K562 (cell line): ENCODE measurements around the gene RASAL3. TPM values are rescaled to one million over a fixed set of nuclear protein-coding genes. Genes with fewer than 3 reads are reported as not detected.

ENCODE experiments used
- ATAC-seq: fragments of 200-7000 bp; cut with Tn5 transposase; 3 replicates; pipeline ENCODE4 v1.9.1; 2020; ENCODE audit warnings: moderate library complexity
- BruUV-seq: library from RNA; stranded (reverse); fragments of 400-500 nt; replicated peaks from 2 replicates; lab custom pipeline; 2021; lab: Mats Ljungman, UMichigan
- CTCF ChIA-PET: fragments of 300-600 bp; formaldehyde crosslinking; extraction: SDS; loops from one replicate; lab custom pipeline; 2021; ENCODE audit warnings: low intra/inter-chr PET ratio; lab: Yijun Ruan, JAX
- POLR2A ChIA-PET: fragments of 300-600, 350-650 bp; sonication (Branson Sonifier 250); formaldehyde crosslinking; extraction: SDS; loops from one replicate; lab custom pipeline; 2021; ENCODE audit warnings: antibody characterized with exemption, inconsistent platforms; lab: Yijun Ruan, JAX
- DNase-seq, 4 experiments: peaks; one replicate each; pipeline versions ENCODE4 v3.0.0 to v3.0.0-alpha.2; 2011 to 2018; ENCODE audit warnings: low spot score in 3 of 4, mixed read lengths in 3 of 4; ENCODE audit errors: extremely low read depth in 1 of 4
- FAIRE-seq: peaks from 2 replicates; lab custom pipeline; 2011; peaks lifted over from hg19 to GRCh38; lab: Jason Lieb, UNC
- H2AFZ ChIP-seq: 2 replicates; pipeline ENCODE4 v1.6.0; 2011; ENCODE audit warnings: low read depth, low read length, control low read depth, inconsistent platforms
- H3K27ac ChIP-seq: fragments of 200-600 bp; 3 replicates; pipeline ENCODE4 v1.8.0; 2011; ENCODE audit warnings: low read depth, mild to moderate bottlenecking, control low read depth, inconsistent platforms, low read length, moderate library complexity, mixed read lengths; ENCODE audit errors: extremely low read depth
- H3K27me3 ChIP-seq, 2 experiments: fragments of 300-600 bp in 1 of 2; 2 replicates in 1 of 2; 3 replicates in 1 of 2; pipeline versions ENCODE4 v1.6.0 to v1.8.0; 2011; ENCODE audit warnings: inconsistent platforms in 2 of 2, low read length in 2 of 2, mild to moderate bottlenecking in 1 of 2, mixed read lengths in 1 of 2, moderate library complexity in 1 of 2; ENCODE audit not compliant: control insufficient read depth in 2 of 2, insufficient read depth in 2 of 2
- H3K36me3 ChIP-seq: fragments of 300-600 bp; 3 replicates; pipeline ENCODE4 v1.8.0; 2011; ENCODE audit warnings: mild to moderate bottlenecking, low read length, inconsistent platforms; ENCODE audit not compliant: control insufficient read depth, insufficient read depth
- H3K4me1 ChIP-seq, 2 experiments: fragments of 200-600 bp in 1 of 2; replicated peaks in 1 of 2; 2 replicates in 1 of 2; 3 replicates in 1 of 2; pipeline versions ENCODE4 v1.5.1 to v1.8.0; 2011; ENCODE audit warnings: inconsistent platforms in 2 of 2, low read length in 2 of 2, mild to moderate bottlenecking in 1 of 2, mixed read lengths in 1 of 2, moderate library complexity in 1 of 2; ENCODE audit not compliant: control insufficient read depth in 2 of 2, insufficient read depth in 2 of 2
- H3K4me2 ChIP-seq: 2 replicates; pipeline ENCODE4 v1.6.1; 2011; ENCODE audit warnings: low read length, control low read depth, inconsistent platforms, mixed read lengths; ENCODE audit not compliant: insufficient read depth
- H3K4me3 ChIP-seq: fragments of 200-600 bp; sonication (generic), shearing (Covaris generic); 2 replicates; pipeline ENCODE4 v1.5.1; 2016; ENCODE audit warnings: control low read depth, inconsistent platforms
- H3K79me2 ChIP-seq: fragments of 200-600 bp; 3 replicates; pipeline ENCODE4 v1.8.0; 2011; ENCODE audit warnings: low read length, inconsistent platforms; ENCODE audit not compliant: control insufficient read depth, insufficient read depth
- H3K9ac ChIP-seq, 2 experiments: 2 replicates each; pipeline versions ENCODE4 v1.6.0 to v1.6.1; 2011; ENCODE audit warnings: low read depth in 2 of 2, low read length in 2 of 2, control low read depth in 1 of 2, inconsistent platforms in 1 of 2, mild to moderate bottlenecking in 1 of 2, mixed read lengths in 1 of 2; ENCODE audit not compliant: insufficient read depth in 1 of 2
- H3K9me1 ChIP-seq: one replicate; pipeline ENCODE4 v1.6.0; 2011; ENCODE audit warnings: inconsistent platforms, mild to moderate bottlenecking, low read length, moderate library complexity; ENCODE audit not compliant: control insufficient read depth, insufficient read depth
- H3K9me3 ChIP-seq: replicated peaks from 2 replicates; pipeline ENCODE4 v1.5.1; 2011; ENCODE audit warnings: low read depth, low read length, inconsistent platforms; ENCODE audit not compliant: control insufficient read depth, insufficient read depth
- H4K20me1 ChIP-seq: replicated peaks from 2 replicates; pipeline ENCODE4 v1.6.1; 2011; ENCODE audit warnings: low read length, inconsistent platforms, mixed read lengths; ENCODE audit not compliant: control insufficient read depth, insufficient read depth
- BRF1 ChIP-seq: IDR thresholded peaks from 3 replicates; pipeline ENCODE4 v1.6.1; 2011; ENCODE audit warnings: borderline replicate concordance, mild to moderate bottlenecking; ENCODE audit not compliant: insufficient read length; ENCODE audit errors: extremely low read depth
- HDAC2 ChIP-seq: fragments of 450-650 bp; IDR thresholded peaks from 2 replicates; pipeline ENCODE4 v1.6.1; 2016; ENCODE audit warnings: mild to moderate bottlenecking
- NFE2 ChIP-seq: IDR thresholded peaks from 2 replicates; pipeline ENCODE4 v1.6.1; 2014; ENCODE audit warnings: antibody characterized with exemption, low read depth
- PPARD ChIP-seq: fragments of 250-450 bp; sonication (Bioruptor Pico); IDR thresholded peaks from 2 replicates; pipeline ENCODE4 v1.8.0; 2022; ENCODE audit warnings: inconsistent platforms, mild to moderate bottlenecking, moderate library complexity
- SETDB1 ChIP-seq: IDR thresholded peaks from one replicate; pipeline ENCODE4 v1.6.1; 2012; ENCODE audit warnings: low read length, control low read depth, inconsistent platforms
- SMARCA5 ChIP-seq: fragments of 450-650 bp; IDR thresholded peaks from 2 replicates; pipeline ENCODE4 v1.6.1; 2016
- SOX6 ChIP-seq: fragments of 450-650 bp; IDR thresholded peaks from 2 replicates; pipeline ENCODE4 v1.6.1; 2014; ENCODE audit warnings: mild to moderate bottlenecking
- ZNF124 ChIP-seq: sonication (generic); formaldehyde crosslinking; IDR thresholded peaks from 2 replicates; pipeline ENCODE4 v1.8.1; 2022; ENCODE audit warnings: missing genetic modification reagents
- ZNF133 ChIP-seq: fragments of 250-450 bp; sonication (Bioruptor Pico); IDR thresholded peaks from 2 replicates; pipeline ENCODE4 v1.4.0; 2020; ENCODE audit warnings: mild to moderate bottlenecking
- WGBS: fragments of 100-300 bp; shearing (Covaris generic); methylation state at CpG from one replicate; pipeline ENCODE4 v1.1.6; 2016; ENCODE audit warnings: low coverage, mixed read lengths; ENCODE audit not compliant: insufficient coverage; ENCODE audit errors: missing lambda C conversion rate; 5-methylcytosine and 5-hydroxymethylcytosine counted together
- in situ Hi-C: fragments of 300-500 bp; cut with MboI; formaldehyde crosslinking; loops from 4 replicates; pipeline ENCODE4 v1.15.0; 2018; ENCODE audit warnings: inconsistent platforms, mixed read lengths
- intact Hi-C: fragments of 100-400 bp; cut with micrococcal nuclease; formaldehyde crosslinking; loops from 2 replicates; pipeline ENCODE4 v1.14.2; 2022
- polyA plus RNA-seq, 8 experiments: library from polyadenylated mRNA; depleted of rRNA in 4 of 8; stranded (reverse) in 5 of 8; unstranded in 3 of 8; fragments of >200 nt; fragmentation: Nextera tagmentation in 2 of 8; fragmentation: Illumina TruSeq in 1 of 8; extraction: Ambion mirVana in 2 of 8; extraction: Trizol in 1 of 8; gene quantifications; 2 replicates each; pipeline versions ENCODE4 v1.2.1 to v1.2.3, GENCODE V29; 2011 to 2014; ENCODE audit warnings: inconsistent platforms in 1 of 8, missing spikeins in 1 of 8
- total RNA-seq, 7 experiments: library from RNA; depleted of rRNA in 6 of 7; stranded (reverse); fragments of >200 nt in 6 of 7; fragmentation: Illumina TruSeq in 2 of 7; extraction: Trizol in 2 of 7; gene quantifications; 2 replicates each; pipeline versions ENCODE4 v1.2.1 to v1.2.3, GENCODE V29; 2011 to 2021; ENCODE audit warnings: low replicate concordance in 1 of 7
- TF ChIP-seq, protein P1 (sequence below): sonication (generic); formaldehyde crosslinking; IDR thresholded peaks from 2 replicates; pipeline ENCODE4 v1.8.0; 2022; ENCODE audit warnings: mild to moderate bottlenecking, missing genetic modification reagents

The RASAL3 gene
- total and polyA plus RNA-seq, 9 of the 15 experiments (the other 6 are each of a cell fraction or from before 2014, with no cell fraction given): 0.07 to 0.44 TPM; not detected in 7

DNA sequence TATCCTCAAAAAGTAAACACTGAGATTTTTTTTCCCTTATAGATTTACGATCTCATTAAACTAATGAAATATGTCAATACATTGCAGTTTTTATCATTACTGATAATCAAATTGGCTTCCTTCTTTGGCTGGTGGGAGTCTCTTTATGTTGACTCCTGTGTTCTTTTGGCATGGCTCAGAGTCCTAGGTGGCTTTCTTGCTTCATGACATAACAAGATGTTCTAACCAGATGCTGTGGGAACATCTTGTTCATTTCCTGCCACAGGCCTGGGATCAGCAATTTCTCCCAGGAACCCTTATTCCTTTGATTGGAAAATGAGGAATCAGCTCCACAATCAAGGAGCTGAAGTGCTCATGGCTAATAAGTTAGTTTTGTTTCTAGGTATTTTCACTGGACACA is 30.8 kb upstream of the RASAL3 start:
- 0% methylated on average over 1 of the region's 1 CpG for WGBS
- Histone ChIP-seq H3K9me3 (no peaks in the 10 kb centered on the region), H3K4me1 (no peaks in the 10 kb centered on the region), H4K20me1 (no peaks in the 10 kb centered on the region), H3K9ac (no peak overlapping the region), H3K4me2 (no peak overlapping the region), H3K79me2 (no peaks in the 10 kb centered on the region), H3K36me3 (no peaks in the 10 kb centered on the region), H3K27me3 (no peaks in the 10 kb centered on the region; a peak in 1 of 5 replicates), H3K9me1 (no peaks in the 10 kb centered on the region), H2AFZ (no peak overlapping the region), H3K27ac (no peak overlapping the region), H3K4me3 (no peak overlapping the region)
- ATAC-seq (no peak), DNase-seq (no peak), FAIRE-seq (no peak)
- in situ Hi-C loops: no loop called here
- intact Hi-C loops: no loop called here
- no TSS peak for BruUV-seq
- ChIA-PET POLR2A (interaction anchor here (0.7 kb wide), 1 partner anchor 63 kb away, joined by 4 read pairs; no protein-coding TSS in a partner anchor), CTCF (no interaction called here)
- TF ChIP-seq BRF1 (no peak), SETDB1 (no peak), SMARCA5 (no peak), ZNF124 (no peak), HDAC2 (no peak), PPARD (CRISPR knock-in tag) (no peak), ZNF133 (CRISPR knock-in tag) (no peak), NFE2 (no peak), SOX6 (no peak)
- TF ChIP-seq, protein P1, sequence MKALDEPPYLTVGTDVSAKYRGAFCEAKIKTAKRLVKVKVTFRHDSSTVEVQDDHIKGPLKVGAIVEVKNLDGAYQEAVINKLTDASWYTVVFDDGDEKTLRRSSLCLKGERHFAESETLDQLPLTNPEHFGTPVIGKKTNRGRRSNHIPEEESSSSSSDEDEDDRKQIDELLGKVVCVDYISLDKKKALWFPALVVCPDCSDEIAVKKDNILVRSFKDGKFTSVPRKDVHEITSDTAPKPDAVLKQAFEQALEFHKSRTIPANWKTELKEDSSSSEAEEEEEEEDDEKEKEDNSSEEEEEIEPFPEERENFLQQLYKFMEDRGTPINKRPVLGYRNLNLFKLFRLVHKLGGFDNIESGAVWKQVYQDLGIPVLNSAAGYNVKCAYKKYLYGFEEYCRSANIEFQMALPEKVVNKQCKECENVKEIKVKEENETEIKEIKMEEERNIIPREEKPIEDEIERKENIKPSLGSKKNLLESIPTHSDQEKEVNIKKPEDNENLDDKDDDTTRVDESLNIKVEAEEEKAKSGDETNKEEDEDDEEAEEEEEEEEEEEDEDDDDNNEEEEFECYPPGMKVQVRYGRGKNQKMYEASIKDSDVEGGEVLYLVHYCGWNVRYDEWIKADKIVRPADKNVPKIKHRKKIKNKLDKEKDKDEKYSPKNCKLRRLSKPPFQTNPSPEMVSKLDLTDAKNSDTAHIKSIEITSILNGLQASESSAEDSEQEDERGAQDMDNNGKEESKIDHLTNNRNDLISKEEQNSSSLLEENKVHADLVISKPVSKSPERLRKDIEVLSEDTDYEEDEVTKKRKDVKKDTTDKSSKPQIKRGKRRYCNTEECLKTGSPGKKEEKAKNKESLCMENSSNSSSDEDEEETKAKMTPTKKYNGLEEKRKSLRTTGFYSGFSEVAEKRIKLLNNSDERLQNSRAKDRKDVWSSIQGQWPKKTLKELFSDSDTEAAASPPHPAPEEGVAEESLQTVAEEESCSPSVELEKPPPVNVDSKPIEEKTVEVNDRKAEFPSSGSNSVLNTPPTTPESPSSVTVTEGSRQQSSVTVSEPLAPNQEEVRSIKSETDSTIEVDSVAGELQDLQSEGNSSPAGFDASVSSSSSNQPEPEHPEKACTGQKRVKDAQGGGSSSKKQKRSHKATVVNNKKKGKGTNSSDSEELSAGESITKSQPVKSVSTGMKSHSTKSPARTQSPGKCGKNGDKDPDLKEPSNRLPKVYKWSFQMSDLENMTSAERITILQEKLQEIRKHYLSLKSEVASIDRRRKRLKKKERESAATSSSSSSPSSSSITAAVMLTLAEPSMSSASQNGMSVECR (CRISPR knock-in tag): no peak
